ENCODE results near the gene PPP3CA. TPM values are rescaled to one million over a fixed set of nuclear protein-coding genes. Genes with fewer than 3 reads are reported as not detected.

The PPP3CA gene
- total RNA-seq, 2 donors from 2014 or later: 71.3 to 142 TPM

- Histone ChIP-seq H3K4me3 (no peak overlapping the region), H3K4me1 (replicated peaks) (no peaks in the 10 kb centered on the region), H3K9me3 (no peaks in the 10 kb centered on the region), H3K27me3 (replicated peaks; ENCODE audit: insufficient read depth) (no peaks in the 10 kb centered on the region), H3K36me3 (no peaks in the 10 kb centered on the region), H3K27ac (no peak overlapping the region)
- TF ChIP-seq POLR2A (IDR thresholded peaks at IDR 0.05) (no peak), POLR2AphosphoS5 (IDR thresholded peaks at IDR 0.05) (no peak), CTCF (IDR thresholded peaks at IDR 0.05) (no peak)
- WGBS: 80% methylated on average over 3 of the region's 3 CpGs
- DNase-seq (ENCODE audit: low spot score): no peak
- intact Hi-C loops (cut with DNase I): no loop called here
These were observed 66.3 kb downstream of the PPP3CA start for GRCh38 chr4:101280866-101281600.

DNA sequence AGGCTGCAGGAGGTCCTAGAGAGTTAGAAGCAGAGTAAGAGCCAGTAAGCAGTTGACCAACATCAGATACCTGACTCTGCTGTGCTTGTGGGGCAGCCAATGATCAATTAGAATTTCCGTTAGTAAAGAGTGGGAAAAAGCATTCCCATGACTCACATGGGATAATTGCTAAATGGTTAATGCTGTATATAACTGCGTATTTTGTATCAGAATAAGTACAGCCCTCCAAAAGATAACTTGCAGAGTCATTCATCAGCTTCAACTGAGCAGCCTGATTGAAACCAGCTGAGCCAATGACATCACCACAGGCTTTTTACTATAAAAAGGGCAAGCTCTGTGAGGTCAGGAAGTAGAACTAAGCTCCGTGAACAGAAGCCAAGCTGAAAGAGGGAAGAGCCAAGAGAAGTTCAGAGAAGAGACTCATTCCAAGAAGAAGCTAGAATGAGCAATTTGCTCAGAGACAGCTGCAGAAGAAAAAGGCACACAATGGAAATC lies 67.9 kb downstream of the PPP3CA start:
- H3K4me3 ChIP-seq: no peak overlapping the region
- no peaks in the 10 kb centered on the region for H3K9me3 ChIP-seq
- intact Hi-C loops (cut with DNase I): no loop called here
- 66% methylated on average over 3 of the region's 3 CpGs for WGBS
- DNase-seq (ENCODE audit: low spot score): no peak
- H3K36me3 ChIP-seq: no peaks in the 10 kb centered on the region
- H3K27ac ChIP-seq: no peak overlapping the region
- no peaks in the 10 kb centered on the region for H3K4me1 ChIP-seq (replicated peaks)
- no peaks in the 10 kb centered on the region for H3K27me3 ChIP-seq (replicated peaks; ENCODE audit: insufficient read depth)
- TF ChIP-seq POLR2AphosphoS5 (IDR thresholded peaks at IDR 0.05): no peak

- no peaks in the 10 kb centered on the region for H3K36me3 ChIP-seq
- H3K4me1 ChIP-seq (replicated peaks): no peaks in the 10 kb centered on the region
- no peak for DNase-seq (ENCODE audit: low spot score)
- TF ChIP-seq POLR2A (IDR thresholded peaks at IDR 0.05): no peak
- TF ChIP-seq POLR2AphosphoS5 (IDR thresholded peaks at IDR 0.05): no peak
- no peak for TF ChIP-seq CTCF (IDR thresholded peaks at IDR 0.05)
- no peaks in the 10 kb centered on the region for H3K9me3 ChIP-seq
- H3K27ac ChIP-seq: no peak overlapping the region
- H3K27me3 ChIP-seq (replicated peaks; ENCODE audit: insufficient read depth): no peaks in the 10 kb centered on the region
- intact Hi-C loops (cut with DNase I): no loop called here
- 0% methylated on average over 1 of the region's 1 CpG for WGBS
- no peak overlapping the region for H3K4me3 ChIP-seq
These were observed 69.7 kb downstream of the PPP3CA start for GRCh38 chr4:101277671-101278070.

DNA sequence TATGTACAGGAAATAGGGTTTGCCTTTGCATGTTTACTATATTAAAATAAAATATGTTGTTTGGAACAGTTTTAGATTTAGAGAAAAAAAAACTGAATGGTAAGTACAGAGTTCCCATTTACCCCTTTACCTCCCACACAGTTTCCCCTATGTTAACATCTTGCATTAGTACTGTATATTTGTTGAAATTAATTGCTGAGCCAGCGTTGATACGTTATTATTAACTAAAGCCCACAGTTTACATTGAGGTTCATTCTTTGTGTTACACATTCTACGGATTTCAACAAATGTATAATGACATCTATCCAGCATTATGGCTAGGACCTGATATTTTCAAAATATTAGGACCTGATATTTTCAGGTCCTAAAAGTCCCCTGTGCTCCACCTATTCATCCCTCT lies 70.7 kb downstream of the PPP3CA start:
- no peaks in the 10 kb centered on the region for H3K27me3 ChIP-seq (replicated peaks; ENCODE audit: insufficient read depth)
- WGBS: 73% methylated on average over 3 of the region's 3 CpGs
- H3K27ac ChIP-seq: no peak overlapping the region
- H3K4me1 ChIP-seq (replicated peaks): no peaks in the 10 kb centered on the region
- intact Hi-C loops (cut with DNase I): no loop called here
- H3K36me3 ChIP-seq: no peaks in the 10 kb centered on the region
- no peak for TF ChIP-seq POLR2A (IDR thresholded peaks at IDR 0.05)
- TF ChIP-seq POLR2AphosphoS5 (IDR thresholded peaks at IDR 0.05): no peak
- no peak for TF ChIP-seq CTCF (IDR thresholded peaks at IDR 0.05)
- H3K9me3 ChIP-seq: no peaks in the 10 kb centered on the region
- no peak for DNase-seq (ENCODE audit: low spot score)
- no peak overlapping the region for H3K4me3 ChIP-seq

DNA sequence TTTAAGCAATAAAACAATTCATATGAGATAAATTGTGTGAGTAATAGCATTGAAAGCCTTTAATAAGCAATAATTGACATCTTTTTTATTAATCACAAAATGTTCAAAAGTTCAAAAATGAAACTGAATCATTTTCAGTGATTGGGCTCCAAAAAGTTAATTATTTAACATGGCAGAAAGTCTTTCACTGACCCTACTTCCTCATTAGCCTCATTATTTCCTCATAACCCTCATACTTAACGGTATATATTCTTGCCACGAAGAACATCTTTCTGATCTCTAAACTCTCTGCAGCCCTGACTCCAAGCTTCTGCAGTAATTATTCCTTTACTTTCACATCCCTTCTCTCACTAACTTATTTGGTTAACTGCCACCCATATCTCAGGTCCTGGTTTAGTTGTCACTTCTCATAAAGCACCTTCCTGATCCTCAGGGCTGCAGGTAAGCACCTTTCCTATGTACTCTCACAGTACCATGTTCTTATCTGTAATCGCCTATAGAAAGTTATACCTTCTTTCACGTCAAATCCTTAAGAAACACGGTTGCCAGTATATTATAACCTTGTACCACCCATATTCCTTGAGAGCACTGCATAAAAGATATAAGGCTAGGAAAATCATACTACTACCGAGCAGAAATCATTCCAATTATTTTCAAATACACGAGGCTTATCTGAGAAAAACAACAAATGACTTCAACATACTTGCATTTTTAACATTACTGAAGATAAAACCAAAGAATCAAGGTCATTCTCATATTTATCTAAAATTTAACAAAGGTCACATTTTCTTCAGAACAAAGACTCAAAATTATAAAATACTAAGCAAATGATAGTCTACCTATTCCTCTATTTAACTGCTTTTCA lies 72.2 kb downstream of the PPP3CA start:
- no peaks in the 10 kb centered on the region for H3K4me1 ChIP-seq (replicated peaks)
- intact Hi-C loops (cut with DNase I): no loop called here
- no peaks in the 10 kb centered on the region for H3K36me3 ChIP-seq
- no peak overlapping the region for H3K27ac ChIP-seq
- H3K9me3 ChIP-seq: no peaks in the 10 kb centered on the region
- H3K4me3 ChIP-seq: no peak overlapping the region
- 80% methylated on average over 7 of the region's 7 CpGs for WGBS
- H3K27me3 ChIP-seq (replicated peaks; ENCODE audit: insufficient read depth): no peaks in the 10 kb centered on the region
- no peak for DNase-seq (ENCODE audit: low spot score)
- TF ChIP-seq POLR2AphosphoS5 (IDR thresholded peaks at IDR 0.05) (no peak), POLR2A (IDR thresholded peaks at IDR 0.05) (no peak), CTCF (IDR thresholded peaks at IDR 0.05) (no peak)
